Tibial nerve (tissue), 3 donors: ENCODE results near the gene PTPN3.

ENCODE experiments used
- POLR2A ChIP-seq, 2 donors: fragments of 450-650 bp; IDR thresholded peaks; one replicate each; pipeline ENCODE4 v1.6.1; 2017; ENCODE audit warnings: antibody characterized with exemption in 2 of 2, mild to moderate bottlenecking in 2 of 2, moderate library complexity in 2 of 2
- TF ChIP-seq, protein P1 (sequence below), 5 experiments: fragments of 200-600 bp in 3 of 5; fragments of 450-650 bp in 2 of 5; sonication (generic) in 3 of 5; IDR thresholded peaks; one replicate each; pipeline ENCODE4 v1.5.1; 2016 to 2019; ENCODE audit warnings: antibody characterized with exemption in 5 of 5, mild to moderate bottlenecking in 3 of 5, moderate library complexity in 2 of 5

DNA sequence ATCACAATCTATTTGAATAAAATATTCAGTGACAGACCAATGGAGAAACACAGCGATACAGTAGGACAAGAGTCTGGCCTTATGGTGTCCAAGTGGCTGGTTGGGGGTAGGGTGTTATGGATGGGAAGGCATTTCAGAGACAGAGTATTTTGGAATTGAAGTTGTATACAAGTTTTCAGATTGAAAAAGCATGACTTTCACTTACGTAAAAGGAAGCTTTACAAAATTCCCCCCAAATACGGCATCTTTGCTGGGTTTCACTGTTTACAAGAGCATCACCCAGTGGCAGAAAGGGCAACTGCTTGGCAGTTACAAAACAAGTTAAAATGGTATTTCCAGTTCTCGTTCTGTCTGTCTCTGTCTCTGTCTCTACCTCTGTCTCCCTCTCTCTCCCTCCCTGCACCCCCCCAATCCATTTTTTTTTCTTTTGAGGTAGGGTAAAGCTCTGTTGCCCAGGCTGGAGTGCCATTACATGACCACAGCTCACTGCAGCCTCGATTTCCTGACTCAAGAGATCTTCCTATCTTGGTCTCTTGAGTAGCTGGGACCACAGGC lies 86.2 kb downstream of the PTPN3 start:
- TF ChIP-seq, protein P1, sequence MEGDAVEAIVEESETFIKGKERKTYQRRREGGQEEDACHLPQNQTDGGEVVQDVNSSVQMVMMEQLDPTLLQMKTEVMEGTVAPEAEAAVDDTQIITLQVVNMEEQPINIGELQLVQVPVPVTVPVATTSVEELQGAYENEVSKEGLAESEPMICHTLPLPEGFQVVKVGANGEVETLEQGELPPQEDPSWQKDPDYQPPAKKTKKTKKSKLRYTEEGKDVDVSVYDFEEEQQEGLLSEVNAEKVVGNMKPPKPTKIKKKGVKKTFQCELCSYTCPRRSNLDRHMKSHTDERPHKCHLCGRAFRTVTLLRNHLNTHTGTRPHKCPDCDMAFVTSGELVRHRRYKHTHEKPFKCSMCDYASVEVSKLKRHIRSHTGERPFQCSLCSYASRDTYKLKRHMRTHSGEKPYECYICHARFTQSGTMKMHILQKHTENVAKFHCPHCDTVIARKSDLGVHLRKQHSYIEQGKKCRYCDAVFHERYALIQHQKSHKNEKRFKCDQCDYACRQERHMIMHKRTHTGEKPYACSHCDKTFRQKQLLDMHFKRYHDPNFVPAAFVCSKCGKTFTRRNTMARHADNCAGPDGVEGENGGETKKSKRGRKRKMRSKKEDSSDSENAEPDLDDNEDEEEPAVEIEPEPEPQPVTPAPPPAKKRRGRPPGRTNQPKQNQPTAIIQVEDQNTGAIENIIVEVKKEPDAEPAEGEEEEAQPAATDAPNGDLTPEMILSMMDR (IDR thresholded peaks at IDR 0.05), result peak; percentile 52 to 79 (median 61)
- TF ChIP-seq POLR2A (IDR thresholded peaks at IDR 0.05), result no peak
